Heart left ventricle (tissue), 13 donors: Measurements from ENCODE around the gene FLNB.

Source experiments
- POLR2A ChIP-seq, 2 donors: fragments of 450-650 bp; IDR thresholded peaks; one replicate each; pipeline ENCODE4 v1.6.1; 2017; ENCODE audit warnings: antibody characterized with exemption in 2 of 2, mild to moderate bottlenecking in 2 of 2, moderate library complexity in 2 of 2
- TF ChIP-seq, protein P1 (sequence below), 12 donors: fragments of 200-600 bp; sonication (generic) in 4 of 12; IDR thresholded peaks; one replicate each; pipeline versions ENCODE4 v1.5.0 to v1.8.0; 2018 to 2022; ENCODE audit warnings: antibody characterized with exemption in 12 of 12, mild to moderate bottlenecking in 5 of 12
- donor health status: ischemic (EF 13 %, LVEDD 7.1; RV severe dilation, severe dysfunction).
- donor health status: DM: no; HTN: yes; CAD: no.
- donor health status: DM: no; HTN: no; CAD: no.
- donor health status: ischemic (EF 25% LVEDD 6.9; RV normal size, moderate dysfunction).
- donor health status: ischemic (EF 25% LVEDD 5.7; RV mildly dilated, moderate dysfunction).
- donor health status: ischemic (EF 35%, LVEDD 5.7; RV mildly dilated, moderate dysfunction).
- donor health status: nonischemic (EF 11% LVEDD 7.7; RV severe dilation, severe dysfunction).
- donor health status: DM: yes; HTN: yes; CAD: no.
- donor health status: PGD.
- donor health status: ischemic (EF 29% LVEDD 5.4; RV normal size, mild dysfunction).
- donor health status: nonischemic (EF 23%, LVEDD 6.1; RV moderate dilation, normal function).

DNA sequence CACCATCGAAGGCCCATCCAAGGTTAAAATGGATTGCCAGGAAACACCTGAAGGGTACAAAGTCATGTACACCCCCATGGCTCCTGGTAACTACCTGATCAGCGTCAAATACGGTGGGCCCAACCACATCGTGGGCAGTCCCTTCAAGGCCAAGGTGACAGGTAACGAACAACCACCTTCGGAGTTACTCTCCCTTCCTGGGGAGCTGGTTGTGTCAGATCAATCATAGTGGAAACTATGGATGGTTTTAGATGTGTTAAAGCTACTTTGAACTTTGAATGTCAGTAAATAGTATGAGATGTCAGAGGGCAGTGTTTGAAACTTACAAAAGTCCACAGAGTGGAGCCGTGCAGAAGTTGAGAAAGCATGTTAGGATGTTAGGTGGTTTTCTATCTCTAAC, 160.3 kb downstream of the FLNB start:
- no peak for TF ChIP-seq POLR2A (IDR thresholded peaks at IDR 0.05)
- TF ChIP-seq, protein P1, sequence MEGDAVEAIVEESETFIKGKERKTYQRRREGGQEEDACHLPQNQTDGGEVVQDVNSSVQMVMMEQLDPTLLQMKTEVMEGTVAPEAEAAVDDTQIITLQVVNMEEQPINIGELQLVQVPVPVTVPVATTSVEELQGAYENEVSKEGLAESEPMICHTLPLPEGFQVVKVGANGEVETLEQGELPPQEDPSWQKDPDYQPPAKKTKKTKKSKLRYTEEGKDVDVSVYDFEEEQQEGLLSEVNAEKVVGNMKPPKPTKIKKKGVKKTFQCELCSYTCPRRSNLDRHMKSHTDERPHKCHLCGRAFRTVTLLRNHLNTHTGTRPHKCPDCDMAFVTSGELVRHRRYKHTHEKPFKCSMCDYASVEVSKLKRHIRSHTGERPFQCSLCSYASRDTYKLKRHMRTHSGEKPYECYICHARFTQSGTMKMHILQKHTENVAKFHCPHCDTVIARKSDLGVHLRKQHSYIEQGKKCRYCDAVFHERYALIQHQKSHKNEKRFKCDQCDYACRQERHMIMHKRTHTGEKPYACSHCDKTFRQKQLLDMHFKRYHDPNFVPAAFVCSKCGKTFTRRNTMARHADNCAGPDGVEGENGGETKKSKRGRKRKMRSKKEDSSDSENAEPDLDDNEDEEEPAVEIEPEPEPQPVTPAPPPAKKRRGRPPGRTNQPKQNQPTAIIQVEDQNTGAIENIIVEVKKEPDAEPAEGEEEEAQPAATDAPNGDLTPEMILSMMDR (IDR thresholded peaks at IDR 0.05): no peak
